ENCODE results near the gene ERBB2.
"Not testable (repeated sequence)": the region's sequence is repeated elsewhere in the genome, so short reads cannot be mapped to it uniquely, and the experiment has no call there.

ERBB2 gene

DNA sequence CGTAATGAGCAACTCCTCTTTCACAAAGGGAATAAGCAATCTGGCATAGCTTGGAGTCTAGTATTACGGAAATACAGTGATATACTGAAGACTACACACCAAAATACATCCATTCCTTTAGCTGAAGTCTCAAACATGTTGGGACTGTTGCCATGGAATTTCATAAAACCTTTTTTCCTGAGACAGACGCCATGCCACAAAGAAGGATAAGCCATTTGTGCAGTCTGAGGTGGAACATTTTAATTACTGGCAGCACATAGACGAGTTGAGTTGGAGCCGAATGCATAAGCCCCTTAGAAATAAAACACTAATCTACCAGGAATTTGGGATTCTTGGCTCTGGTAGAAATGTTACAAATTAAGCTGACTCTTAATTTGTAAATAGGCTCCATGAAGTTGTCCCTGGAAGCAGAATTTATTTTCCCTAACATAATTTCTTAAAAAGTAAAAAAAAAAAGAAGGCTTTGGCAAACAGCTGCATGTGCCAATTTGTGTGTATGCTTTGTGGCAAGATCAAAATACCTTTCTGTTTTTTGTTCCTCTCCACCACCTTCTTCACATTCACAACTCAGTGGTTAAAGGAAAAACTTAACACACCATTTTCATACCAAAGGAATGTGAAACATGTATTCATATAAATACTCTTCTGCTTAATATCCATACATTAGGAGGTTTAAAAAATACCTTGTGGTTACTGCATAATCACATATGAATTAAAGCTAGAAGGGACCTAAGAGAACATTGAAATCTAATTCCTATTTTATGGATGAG lies 63.4 kb downstream of the ERBB2 start:
- peak; percentile 31 for DNase-seq (ENCODE audit: low spot score)

DNA sequence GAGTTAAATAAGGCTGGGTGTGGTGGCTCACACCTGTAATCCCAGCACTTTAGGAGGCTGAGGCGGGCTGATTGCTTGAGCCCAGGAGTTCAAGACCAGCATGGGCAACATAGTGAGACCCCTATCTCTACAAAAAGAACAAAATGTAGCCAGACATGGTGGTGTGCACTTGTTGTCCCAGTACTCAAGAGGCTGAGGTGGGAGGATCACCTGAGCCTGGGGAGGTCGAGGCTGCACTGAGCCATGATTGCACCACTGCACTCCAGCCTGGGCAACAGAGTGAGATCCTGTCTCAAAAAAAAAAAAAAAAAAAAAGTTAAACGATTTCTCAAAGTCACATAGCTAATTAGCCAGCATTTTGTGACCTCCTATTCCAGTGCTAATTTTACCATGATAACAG lies 64.3 kb downstream of the ERBB2 start:
- DNase-seq (ENCODE audit: low spot score): not testable (repeated sequence)

DNA sequence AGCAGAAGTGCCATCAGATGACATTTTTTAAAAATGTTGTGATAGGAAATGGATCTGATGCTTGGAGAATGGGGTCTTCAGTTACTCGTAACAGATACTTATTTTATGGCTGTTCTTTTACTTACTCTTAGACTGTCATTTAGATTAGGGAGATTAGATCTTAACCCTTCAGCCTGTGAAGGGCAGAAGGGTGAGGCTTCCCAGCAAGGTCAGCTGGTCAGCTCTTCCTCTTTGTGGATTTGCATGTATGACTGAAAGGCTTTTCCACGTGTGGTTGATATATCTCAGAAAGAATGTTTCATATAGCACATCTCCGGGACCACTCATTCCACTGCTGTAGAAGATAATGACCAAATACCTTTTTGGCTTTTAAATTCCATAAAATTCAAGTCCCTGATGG lies 65.3 kb downstream of the ERBB2 start:
- DNase-seq (ENCODE audit: low spot score): no peak

DNA sequence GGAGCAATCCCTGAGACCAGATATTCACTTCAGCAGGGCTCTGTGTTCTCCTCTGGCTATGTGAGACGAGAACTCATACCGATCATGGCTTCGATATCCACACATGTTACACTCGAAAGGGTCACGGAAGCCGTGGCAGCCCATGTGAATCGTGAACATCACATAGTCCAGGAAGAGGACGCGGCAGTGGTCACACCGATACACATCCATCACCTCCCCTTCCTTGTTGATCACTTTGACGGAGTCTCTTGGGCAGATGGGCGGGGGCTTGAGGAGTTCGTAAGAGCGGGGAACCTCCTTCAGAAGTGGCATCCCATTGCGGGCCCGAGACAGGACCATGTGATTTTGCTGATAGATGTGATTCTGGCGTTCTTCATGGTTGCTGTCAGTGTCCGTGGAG lies 65.9 kb downstream of the ERBB2 start:
- no peak for DNase-seq (ENCODE audit: low spot score)

DNA sequence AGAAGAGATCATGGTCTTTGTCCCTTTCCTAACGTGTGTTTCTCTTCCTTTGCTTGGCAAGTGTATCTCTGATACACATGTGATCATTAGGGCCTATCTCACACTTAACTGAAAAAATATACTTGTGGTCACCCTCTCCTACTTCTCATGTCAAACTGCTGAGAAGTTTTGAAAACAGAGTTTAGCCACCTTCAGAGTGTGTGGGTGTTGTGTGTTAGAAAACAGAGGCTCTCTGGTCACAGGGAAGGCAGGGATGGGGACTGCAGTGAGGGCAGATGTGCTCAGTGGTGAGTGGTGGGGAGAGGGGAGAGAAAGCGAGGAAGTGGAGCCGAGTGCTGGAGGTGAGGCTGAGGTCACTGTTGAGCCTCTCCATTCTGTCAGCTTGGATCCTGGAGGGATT lies 67.3 kb downstream of the ERBB2 start:
- no peak for DNase-seq (ENCODE audit: low spot score)

DNA sequence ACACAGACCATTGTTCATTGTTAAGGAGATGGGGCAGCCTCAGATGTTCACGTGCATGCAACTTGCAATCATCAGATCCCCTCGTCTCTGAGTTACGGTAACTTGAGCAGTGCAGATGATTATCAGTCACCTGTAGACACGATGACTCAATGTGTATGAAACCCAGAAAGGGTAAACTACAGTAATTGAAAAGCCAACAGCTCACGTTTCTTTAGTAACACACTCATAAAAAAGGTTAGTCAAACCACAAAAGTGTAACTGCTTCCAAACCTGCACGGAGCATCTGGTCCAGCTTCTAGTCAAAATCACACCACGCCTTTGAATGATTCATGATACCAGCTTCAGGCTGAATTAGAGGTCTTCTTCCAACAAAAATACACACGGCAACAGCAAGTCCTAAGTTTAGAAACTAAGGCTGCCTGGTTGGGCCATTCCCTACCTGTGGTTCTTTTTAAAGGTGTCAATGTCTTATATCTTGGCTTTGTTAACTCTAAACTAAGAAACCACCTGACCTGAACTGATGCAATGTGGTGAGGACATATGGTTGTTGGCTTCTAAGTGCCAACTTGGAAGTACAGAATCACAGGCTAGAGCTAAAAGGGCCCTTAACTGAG lies 70.2 kb downstream of the ERBB2 start:
- peak; percentile 70 for DNase-seq (ENCODE audit: low spot score)

DNA sequence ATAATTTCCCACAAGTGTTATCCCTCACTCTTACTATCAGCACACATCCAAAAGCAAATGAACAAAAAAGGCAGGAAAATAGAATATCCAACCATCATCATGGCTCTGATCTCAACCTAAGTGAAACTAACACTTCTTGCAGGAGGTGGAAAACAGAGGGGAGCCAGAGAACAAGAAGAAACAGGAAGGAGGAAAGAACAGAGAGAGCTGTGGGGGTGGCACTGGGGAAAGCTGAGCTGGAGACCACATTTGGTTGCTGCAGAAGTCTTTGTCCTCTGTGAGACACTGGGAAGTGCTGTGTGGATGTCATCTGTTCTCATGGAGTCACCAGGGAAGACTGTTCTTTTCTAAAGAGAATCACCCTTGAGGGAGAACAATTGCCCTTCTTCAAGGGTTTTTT lies 72.6 kb downstream of the ERBB2 start:
- no peak for DNase-seq (ENCODE audit: low spot score)

DNA sequence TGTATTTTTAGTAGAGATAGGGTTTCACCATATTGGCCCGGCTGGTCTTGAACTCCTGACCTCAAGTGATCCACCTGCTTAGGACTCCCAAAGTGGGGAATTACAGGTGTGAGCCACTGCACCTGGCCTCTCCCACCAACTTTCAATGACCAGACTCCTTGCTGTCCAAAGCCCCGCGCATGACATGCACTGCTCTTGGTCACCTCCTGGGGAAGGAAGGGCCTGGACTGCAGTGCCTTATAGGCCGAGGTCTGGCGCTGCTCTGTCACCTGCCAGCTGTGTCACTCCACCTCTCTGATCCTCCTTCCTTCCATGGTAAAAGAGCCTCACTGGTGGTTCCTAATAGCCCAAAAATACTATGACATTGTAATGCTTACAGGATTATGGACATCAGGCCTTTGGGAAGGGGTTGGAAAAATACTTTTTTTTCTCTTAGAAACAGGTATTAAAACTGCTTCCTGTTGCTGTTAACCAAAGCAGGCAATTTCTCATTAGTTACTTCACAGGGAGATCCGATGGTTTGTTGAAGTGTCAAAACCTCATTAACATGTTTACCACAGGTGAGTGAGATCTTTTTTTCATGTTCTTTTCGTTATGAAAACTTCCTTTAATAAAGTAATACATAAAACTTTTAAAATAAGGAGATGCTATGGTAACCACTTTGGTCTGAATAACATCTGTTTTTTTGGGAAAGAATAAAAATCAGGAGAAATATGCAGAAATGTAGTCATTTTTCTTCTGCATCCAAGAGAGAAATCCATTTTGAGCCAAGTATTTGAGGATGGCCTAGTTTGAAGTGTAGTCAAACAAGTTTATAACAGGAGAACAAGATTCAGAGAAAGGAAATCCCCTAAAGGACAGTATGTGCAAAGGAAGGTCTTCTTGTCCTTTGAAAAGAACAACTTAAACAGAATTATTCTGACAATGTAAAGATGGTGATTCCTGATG lies 73.4 kb downstream of the ERBB2 start:
- no peak for DNase-seq (ENCODE audit: low spot score)

DNA sequence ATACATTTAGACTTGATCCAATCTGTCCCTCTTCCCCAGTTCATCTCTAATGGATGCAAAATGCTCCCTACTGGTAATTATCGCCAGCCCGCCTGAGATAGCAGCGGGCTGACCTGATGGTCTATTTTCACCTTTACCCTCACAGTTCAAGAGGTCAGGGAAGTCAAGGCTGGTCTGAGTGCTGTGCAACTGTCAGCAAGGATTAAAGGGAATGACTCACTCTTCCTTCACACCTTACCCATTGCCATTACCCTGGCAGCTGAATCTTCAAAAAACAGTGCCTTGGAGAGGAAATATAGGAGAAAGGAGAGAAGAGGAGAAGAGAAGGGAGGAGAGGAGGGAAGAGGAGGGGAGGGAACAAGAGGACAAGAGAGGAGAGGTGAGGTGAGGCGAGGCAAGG lies 74.2 kb downstream of the ERBB2 start:
- DNase-seq (ENCODE audit: low spot score): no peak

DNA sequence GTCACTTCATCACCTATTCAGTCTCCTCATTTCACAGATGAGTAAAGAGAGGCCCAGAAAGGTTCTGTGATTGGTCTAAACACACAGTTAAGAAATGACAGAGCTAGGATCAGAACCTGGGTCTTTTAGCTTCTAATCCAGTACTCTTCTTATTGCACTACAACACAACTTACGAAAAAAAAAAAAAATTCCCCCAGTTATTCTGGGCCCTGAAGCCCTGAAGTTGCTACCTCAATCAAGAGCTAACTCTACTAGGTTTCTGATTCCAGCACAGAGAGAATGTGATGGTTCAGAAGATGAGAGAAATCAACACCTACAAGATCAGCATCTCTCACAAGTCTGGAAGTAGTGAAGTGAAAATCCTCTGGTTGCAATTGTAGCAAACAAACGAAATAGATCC lies 75.2 kb downstream of the ERBB2 start:
- no peak for DNase-seq (ENCODE audit: low spot score)

DNA sequence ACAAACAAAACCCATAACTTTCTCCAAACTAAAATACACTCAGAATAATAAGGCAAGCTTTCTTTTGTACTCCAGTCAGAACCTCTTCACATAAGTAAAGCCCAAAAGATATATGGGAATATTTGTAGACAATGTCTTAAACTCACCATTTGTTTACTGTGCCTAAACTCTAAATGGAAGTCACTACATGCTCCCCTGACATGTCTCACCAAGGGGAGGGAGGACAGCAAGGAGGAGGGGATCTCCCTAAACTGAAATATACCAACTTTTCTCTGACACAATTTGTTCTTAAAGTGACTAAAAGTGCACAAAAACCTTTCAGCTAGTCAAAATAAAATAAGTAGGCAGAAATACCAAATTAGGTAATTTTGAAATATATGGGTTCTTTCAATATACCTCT lies 76.4 kb downstream of the ERBB2 start:
- DNase-seq (ENCODE audit: low spot score): no peak

DNA sequence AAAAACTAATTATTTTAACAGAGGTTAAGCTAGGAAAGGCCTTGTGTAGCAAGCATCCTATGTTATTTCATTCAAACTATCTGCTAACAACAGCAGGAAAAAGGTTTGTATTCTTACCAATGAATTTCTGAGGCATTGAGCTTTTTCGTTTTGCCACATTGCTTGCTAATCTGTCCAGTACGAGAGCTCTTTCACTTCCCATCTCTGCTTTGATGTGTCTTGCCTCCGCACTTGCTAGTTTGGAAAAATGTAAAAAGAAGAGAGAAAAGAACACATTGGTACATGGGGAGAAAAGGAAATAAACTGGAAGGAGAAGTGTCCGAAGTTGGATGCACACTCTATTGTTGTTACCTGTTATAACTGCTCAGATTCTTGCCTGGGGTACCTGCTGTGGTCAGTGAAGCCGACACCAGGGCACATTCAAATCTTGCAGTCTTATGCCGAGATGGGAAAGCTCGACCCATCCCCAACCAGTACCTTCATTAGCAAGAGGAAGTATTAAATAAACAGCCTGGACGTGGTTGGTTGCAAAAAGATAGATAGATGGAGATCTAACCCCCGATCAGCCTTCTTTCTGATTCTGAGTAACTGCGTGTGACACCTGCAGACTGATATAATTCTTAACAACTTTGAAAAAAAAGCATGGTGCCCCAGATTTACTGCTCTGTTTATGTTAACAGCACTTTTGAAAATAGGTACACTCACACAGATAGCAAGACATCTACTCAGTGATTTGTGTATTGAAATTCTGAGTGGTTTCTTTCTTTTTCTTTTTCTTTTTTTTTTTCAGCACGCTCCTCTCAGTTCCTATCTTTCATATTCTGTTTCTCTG lies 77.9 kb downstream of the ERBB2 start:
- DNase-seq (ENCODE audit: low spot score): no peak

Measured in kidney tubule cell (primary cell).